Fibroblast of skin of scalp (primary cell): ENCODE results near the gene ABCC6.
"Not testable (repeated sequence)": the region's sequence is repeated elsewhere in the genome, so short reads cannot be mapped to it uniquely, and the experiment has no call there.

Experiments used
- DNase-seq: peaks from one replicate; pipeline ENCODE4 v3.0.0-alpha.2; 2013

Gene ABCC6

DNA sequence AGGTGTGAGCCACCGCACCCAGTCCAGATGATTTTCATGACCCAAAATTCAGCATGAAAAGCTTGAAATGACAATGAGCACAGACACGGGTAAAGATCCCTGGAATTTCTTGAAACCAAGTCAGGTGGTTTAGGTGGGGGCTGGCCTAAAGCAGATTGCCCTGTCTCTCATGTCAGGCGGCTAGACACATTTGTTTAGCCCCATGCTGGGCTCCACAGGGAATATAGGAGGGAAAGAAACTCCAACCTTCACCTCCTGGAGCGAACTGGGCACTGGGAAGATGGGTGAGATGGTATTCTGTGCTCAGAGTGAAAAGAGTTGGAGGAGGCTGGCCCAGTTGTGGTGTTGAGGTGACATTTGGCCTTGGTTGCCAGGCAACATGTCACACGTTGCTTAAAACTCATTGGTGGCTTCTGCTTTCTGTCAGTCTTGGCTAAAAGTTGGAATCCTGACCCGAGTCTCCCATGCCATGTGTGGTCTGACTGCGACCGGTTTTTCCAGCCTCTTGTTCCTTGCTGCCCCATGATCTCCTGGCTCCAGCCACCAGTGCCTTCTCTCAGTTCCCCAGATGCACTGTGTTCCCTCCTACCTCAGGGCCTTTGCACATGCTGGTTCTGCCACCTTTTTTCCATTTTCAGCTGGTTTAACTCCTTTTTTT lies 113.7 kb downstream of the ABCC6 start:
- no peak for DNase-seq

DNA sequence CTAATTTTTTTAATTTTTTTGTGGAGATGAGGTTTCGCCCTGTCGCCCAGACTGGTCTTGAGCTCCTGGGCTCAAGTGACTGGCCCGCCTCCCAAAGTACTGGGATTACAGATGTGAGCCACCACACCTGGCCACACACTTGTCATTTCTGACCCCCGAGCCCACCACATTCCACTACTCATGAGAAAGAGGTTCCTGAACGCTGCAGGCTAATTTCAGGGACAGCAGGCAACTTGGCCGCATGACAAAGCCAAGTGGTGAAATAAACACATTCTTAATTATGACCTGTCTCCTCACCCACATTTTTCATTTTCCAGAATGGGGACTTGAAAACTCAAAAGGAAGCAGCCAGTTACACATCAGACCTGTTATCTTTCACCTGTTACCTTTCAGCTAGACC lies 114.5 kb downstream of the ABCC6 start:
- no peak for DNase-seq

DNA sequence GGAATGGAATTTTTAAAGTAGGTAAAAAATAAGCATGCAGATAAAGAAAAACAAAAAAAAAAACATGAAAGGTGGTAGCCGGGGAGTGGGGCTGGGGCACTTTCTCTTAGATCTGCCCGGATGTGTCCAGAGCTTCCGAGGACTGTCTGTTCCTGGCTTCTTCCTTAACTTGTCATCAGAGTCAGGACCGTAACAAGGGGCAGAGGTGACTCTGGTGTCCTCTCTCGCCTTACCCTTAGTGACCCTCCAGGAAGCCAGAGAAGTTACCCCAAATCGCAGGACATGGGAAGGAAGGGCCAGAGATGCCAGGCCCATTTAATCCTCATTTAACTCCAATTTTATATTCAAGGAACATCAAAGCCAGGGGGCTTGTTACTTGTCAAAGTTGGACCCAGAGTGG lies 115.5 kb downstream of the ABCC6 start:
- no peak for DNase-seq

DNA sequence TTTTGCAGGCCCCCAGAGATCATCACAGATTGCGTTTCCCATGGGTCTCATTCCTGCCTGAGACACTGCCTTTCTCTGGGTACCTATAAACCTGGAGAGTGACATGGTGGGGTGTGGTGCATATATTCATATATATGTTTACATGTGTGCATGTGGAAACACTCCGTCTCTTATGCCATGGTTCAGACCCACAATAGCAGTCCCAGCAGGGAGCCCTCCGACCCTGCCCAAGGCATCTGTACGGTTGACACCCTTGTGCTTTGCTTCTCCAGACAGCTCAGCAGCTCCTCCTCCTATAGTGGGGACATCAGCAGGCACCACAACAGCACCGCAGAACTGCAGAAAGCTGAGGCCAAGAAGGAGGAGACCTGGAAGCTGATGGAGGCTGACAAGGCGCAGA lies 116.8 kb downstream of the ABCC6 start:
- no peak for DNase-seq

DNA sequence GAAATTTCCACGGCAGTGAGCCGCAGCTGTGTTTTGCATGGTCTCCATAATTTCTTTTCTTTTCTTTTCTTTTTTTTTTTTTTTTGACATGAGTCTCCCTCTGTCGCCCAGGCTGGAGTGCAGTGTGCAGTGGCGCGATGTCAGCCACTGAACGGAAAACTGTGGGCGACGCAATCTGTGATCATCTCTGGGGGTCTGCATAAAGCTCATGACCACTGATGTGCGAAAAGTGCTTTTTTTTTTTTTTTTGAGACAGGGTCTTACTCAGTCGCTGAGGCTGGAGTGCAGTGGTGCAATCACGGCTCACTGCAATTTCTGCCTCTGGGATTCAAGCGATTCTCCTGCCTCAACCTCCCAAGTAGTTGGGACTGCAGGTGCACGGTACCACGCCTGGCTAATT lies 117.6 kb downstream of the ABCC6 start:
- DNase-seq, result no peak

DNA sequence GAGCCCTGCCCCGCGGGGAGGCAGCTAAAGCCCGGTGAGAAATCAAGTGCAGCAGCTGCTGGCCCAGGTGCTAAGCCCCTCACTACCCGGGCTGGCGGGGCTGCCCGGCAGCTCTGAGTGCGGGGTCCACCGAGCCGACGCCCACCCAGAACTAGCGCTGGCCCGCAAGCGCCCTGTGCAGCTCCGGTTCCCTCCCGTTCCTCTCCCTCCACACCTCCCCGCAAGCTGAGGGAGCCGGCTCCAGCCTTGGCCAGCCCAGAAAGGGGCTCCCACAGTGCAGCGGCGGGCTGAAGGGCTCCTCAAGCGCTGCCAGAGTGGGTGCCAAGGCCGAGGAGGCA lies 118.5 kb downstream of the ABCC6 start:
- not testable (repeated sequence) for DNase-seq

DNA sequence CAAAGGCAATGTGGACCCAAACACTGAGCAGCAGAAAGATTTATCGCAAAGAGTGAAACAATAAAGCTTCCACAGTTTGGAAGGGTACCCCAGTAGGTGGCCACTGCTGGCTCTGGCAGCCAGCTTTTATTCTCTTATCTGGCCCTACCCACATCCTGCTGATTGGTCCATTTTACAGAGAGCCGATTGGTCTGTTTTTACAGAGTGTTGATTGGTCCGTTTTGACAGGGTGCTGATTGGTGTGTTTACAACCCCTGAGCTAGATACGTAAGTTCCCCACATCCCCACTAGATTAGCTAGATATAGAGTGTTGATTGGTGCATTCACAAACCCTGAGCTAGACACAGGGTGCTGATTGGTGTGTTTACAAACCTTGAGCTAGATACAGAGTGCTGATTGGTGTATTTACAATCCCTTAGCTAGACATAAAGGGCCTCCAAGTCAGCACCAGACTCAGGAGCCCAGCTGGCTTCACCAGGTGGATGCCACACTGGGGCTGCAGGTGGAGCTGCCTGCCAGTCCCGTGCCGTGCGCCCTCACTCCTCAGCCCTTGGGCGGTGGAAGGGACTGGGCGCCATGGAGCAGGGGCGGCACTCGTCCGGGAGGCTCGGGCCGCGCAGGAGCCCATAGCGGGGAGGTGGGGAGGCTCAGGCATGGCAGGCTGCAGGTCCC lies 119.0 kb downstream of the ABCC6 start:
- not testable (repeated sequence) for DNase-seq

DNA sequence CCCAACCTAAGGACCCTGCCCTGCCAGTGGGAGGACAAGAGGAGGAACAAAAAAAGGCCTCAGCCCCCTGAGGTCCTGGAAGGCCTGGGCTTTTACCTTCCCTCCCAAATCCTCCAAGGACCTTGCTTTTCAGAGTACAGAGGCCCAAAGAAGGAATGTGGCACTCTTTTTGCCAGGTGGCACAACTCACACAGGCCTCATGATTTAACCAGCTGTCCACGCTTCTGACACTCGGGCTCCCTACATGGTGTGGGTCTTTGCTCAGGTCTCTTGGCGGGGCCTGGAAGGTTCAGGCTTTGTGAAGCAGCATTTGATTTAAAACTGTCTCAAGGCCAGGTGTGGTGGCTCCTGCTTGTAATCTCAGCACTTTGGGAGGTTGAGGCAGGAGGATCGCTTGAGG lies 120.6 kb downstream of the ABCC6 start:
- no peak for DNase-seq

DNA sequence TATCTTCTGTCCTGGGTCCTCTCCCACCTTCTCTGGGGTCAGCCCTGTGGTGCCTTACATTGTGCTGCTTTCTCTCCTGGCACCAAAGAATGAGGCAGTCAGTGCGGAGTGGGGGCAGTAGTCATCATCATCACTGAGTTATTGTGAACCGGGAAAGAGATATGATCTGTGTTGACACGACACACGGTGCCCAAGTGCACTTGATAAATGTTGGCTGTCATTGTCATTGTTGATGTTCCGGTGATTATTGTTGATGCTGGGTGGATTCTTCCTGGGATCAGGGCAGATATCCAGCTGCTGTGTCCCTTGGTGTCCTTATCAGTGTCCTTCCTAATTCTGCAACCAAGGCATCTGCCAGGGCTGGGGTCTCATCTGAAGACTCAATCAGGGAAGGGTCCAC lies 121.7 kb downstream of the ABCC6 start:
- DNase-seq, result no peak

DNA sequence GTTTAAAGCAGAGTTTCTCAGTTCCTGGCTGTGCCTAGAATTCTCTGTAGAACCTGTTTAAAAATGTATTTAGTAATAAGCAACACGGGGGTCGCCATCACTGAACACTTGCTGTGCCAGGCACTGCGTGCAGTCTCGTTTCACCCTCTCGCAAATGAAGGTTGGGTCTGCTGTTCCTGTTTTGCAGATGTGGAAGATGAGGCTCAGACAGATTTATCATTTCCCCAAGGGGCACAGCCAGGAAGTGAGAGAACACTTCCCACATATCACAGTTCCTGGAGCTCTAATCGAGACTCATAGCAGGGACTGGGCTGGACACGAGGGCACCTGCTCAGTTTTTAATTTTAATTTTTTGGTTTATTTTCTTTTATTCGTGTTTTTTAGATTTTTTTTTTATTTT lies 122.7 kb downstream of the ABCC6 start:
- DNase-seq, result no peak

DNA sequence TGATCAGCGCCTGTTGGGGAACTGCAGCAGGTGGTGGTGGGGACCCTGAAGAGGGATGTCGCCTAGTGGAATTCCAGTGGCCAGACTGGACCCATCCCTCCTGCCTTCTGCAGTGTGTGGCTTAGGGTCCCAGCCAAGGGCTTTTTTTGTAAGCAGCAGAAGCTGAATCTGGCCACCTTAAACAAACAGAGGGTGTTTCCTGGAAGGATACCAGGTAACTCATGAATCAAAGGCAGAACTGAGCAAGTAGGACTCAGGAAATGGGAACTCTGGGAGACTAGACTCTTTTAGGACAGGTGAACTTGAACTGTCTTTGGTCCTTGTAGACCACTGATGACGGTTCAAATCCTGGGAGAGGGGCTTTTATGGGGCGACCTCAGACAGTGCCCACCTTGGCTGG lies 124.0 kb downstream of the ABCC6 start:
- no peak for DNase-seq
